Fibroblast of lung (primary cell): Measurements from ENCODE around the gene RNF175. TPM values are rescaled to one million over a fixed set of nuclear protein-coding genes. Genes with fewer than 3 reads are reported as not detected.
A peak's percentile ranks its signal among the peaks of the same experiment; 100 is the strongest.

Source experiments
- DNase-seq, 2 donors: peaks; one replicate each; pipeline versions ENCODE4 v3.0.0 to v3.0.0-alpha.2; 2010; ENCODE audit warnings: low read depth in 2 of 2
- H2AFZ ChIP-seq: 2 replicates; pipeline ENCODE4 v1.5.1; 2012; ENCODE audit warnings: low read length, control low read depth, inconsistent platforms
- H3K27ac ChIP-seq: 2 replicates; pipeline ENCODE4 v1.5.1; 2011; ENCODE audit warnings: low read length, control low read depth; ENCODE audit not compliant: insufficient read depth
- H3K27me3 ChIP-seq: 2 replicates; pipeline ENCODE4 v1.5.1; 2011; ENCODE audit warnings: mild to moderate bottlenecking, low read length; ENCODE audit not compliant: control insufficient read depth, insufficient read depth
- H3K36me3 ChIP-seq: 2 replicates; pipeline ENCODE4 v1.5.1; 2011; ENCODE audit warnings: low read length; ENCODE audit not compliant: control insufficient read depth, insufficient read depth
- H3K4me1 ChIP-seq: 2 replicates; pipeline ENCODE4 v1.5.1; 2011; ENCODE audit warnings: low read length; ENCODE audit not compliant: control insufficient read depth, insufficient read depth; ENCODE audit errors: extremely low read depth
- H3K4me2 ChIP-seq: 2 replicates; pipeline ENCODE4 v1.5.1; 2011; ENCODE audit warnings: low read length, control low read depth; ENCODE audit not compliant: insufficient read depth; ENCODE audit errors: extremely low read depth
- H3K4me3 ChIP-seq, 4 experiments: fragments of 200-600 bp in 1 of 4; sonication (generic) in 1 of 4; replicated peaks in 1 of 4; 2 replicates each; pipeline ENCODE4 v1.5.1; 2011 to 2016; ENCODE audit warnings: low read length in 4 of 4, low read depth in 3 of 4, mild to moderate bottlenecking in 3 of 4, control low read depth in 2 of 4, inconsistent platforms in 1 of 4, mixed read lengths in 1 of 4; ENCODE audit not compliant: insufficient read depth in 1 of 4; ENCODE audit errors: control extremely low read depth in 1 of 4
- H3K79me2 ChIP-seq: 2 replicates; pipeline ENCODE4 v1.5.1; 2012; ENCODE audit warnings: mild to moderate bottlenecking, low read length, inconsistent platforms; ENCODE audit not compliant: control insufficient read depth, insufficient read depth
- H3K9ac ChIP-seq: 2 replicates; pipeline ENCODE4 v1.5.1; 2011; ENCODE audit warnings: mild to moderate bottlenecking, low read length, control low read depth; ENCODE audit not compliant: insufficient read depth
- H3K9me3 ChIP-seq: 2 replicates; pipeline ENCODE4 v1.5.1; 2012; ENCODE audit warnings: low read depth, low read length; ENCODE audit not compliant: control insufficient read depth, insufficient read depth
- H4K20me1 ChIP-seq: 2 replicates; pipeline ENCODE4 v1.5.1; 2011; ENCODE audit warnings: low read length; ENCODE audit not compliant: control insufficient read depth, insufficient read depth; ENCODE audit errors: extremely low read depth
- EZH2 ChIP-seq: IDR thresholded peaks from 2 replicates; pipeline ENCODE4 v1.5.1; 2012; ENCODE audit warnings: low read length, control low read depth, mild to moderate bottlenecking; ENCODE audit errors: missing control alignments
- polyA minus RNA-seq: library from RNA; depleted of rRNA, polyadenylated mRNA; stranded (reverse); fragments of >200 nt; gene quantifications from 2 replicates; pipeline ENCODE4 v1.2.3, GENCODE V29; 2011; ENCODE audit warnings: low replicate concordance
- polyA plus RNA-seq, 2 donors: library from polyadenylated mRNA; depleted of rRNA in 1 of 2; stranded (reverse) in 1 of 2; unstranded in 1 of 2; fragments of >200 nt; gene quantifications; 2 replicates each; pipeline ENCODE4 v1.2.1, GENCODE V29; 2011 to 2012; ENCODE audit warnings: missing spikeins in 1 of 2
- total RNA-seq: library from RNA; depleted of rRNA; stranded (reverse); fragments of >200 nt; gene quantifications from 2 replicates; pipeline ENCODE4 v1.2.1, GENCODE V29; 2014
- TF ChIP-seq, protein P1 (sequence below), 2 donors: IDR thresholded peaks in 1 of 2; conservative IDR thresholded peaks in 1 of 2; 1 replicate in 1 of 2; 2 replicates in 1 of 2; pipeline ENCODE4 v1.5.1; 2011 to 2012; ENCODE audit warnings: low read length in 2 of 2, control low read depth in 1 of 2, inconsistent platforms in 1 of 2, low read depth in 1 of 2, mild to moderate bottlenecking in 1 of 2

RNF175 gene
- total RNA-seq (0.26 TPM in 1 of 2 replicates, not detected in the other), polyA plus RNA-seq (not detected in 2 replicates), polyA minus RNA-seq (not detected in 2 replicates)
- not detected in 2 replicates for polyA plus RNA-seq (2012)

DNA sequence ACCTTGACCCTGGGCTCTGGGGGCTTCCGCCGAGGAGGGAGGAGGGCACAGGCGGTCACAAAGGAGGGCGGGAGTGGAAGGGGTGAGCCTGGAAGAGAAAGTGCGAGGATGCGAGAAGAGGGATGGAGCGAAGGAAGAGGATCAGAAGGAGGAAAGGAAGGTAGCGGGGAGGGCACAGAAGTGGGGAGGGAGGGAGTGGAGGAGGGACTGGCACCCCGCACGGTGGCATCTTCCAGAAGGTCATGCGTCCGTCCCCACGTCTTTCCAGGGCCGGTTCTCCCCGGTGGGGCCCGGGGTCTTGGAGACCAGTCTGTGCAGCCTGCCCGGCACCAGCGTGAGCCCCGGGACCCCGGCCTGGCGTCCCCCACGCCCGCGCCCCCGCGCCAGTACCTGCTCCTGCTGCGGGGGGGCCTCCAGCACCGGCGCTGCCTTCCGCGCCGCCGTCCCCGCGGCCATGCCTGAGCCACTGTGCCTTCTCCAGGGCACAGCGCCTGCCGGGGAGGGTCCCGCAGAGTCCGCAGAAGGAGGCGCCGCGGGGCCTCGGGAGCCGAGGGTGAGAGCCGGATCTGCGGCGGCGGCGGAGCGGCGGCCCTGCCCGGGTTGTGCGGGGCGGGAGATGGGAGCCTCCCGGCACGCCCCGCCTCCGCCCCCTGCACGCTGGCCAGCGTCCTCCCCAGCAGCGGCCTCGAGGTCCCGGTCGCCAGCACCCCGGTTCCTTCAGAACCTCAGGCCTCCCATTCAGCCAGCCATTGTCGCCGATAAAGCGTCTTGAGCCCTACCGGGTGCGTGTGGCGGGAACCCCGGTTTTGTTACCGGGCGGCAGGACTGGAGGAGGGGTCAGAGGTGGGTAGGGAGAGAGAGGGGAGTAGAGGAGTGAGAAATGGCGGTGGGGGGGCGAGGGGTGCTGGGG, at the start of gene RNF175:
RNF175 (minus strand) TSS at position 618 of the 910 bp plus-strand sequence; CDS start at position 456, 162 bp downstream.
- Histone ChIP-seq H3K4me1 (no peaks in the 10 kb centered on the region), H3K36me3 (no peaks in the 10 kb centered on the region), H3K4me2 (peak within 1 kb of the TSS; percentile 68), H2AFZ (no peak within 1 kb of the TSS), H3K9me3 (no peaks in the 10 kb centered on the region), H3K79me2 (no peaks in the 10 kb centered on the region), H3K9ac (no peak within 1 kb of the TSS), H3K27me3 (peaks cover 15% of the 10 kb centered on the region), H3K4me3 (peak within 1 kb of the TSS in 2 of 4 experiments; percentile 44 to 49), H4K20me1 (no peaks in the 10 kb centered on the region), H3K27ac (no peak within 1 kb of the TSS)
- TF ChIP-seq, protein P1, sequence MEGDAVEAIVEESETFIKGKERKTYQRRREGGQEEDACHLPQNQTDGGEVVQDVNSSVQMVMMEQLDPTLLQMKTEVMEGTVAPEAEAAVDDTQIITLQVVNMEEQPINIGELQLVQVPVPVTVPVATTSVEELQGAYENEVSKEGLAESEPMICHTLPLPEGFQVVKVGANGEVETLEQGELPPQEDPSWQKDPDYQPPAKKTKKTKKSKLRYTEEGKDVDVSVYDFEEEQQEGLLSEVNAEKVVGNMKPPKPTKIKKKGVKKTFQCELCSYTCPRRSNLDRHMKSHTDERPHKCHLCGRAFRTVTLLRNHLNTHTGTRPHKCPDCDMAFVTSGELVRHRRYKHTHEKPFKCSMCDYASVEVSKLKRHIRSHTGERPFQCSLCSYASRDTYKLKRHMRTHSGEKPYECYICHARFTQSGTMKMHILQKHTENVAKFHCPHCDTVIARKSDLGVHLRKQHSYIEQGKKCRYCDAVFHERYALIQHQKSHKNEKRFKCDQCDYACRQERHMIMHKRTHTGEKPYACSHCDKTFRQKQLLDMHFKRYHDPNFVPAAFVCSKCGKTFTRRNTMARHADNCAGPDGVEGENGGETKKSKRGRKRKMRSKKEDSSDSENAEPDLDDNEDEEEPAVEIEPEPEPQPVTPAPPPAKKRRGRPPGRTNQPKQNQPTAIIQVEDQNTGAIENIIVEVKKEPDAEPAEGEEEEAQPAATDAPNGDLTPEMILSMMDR (conservative IDR thresholded peaks at IDR 0.05 in 1 of 2, IDR thresholded peaks at IDR 0.05 in 1 of 2; ENCODE audit: low read depth in 1 of 2, low read length in 2 of 2): no peak
- TF ChIP-seq EZH2: peak; percentile 34
- DNase-seq: peak in 1 of 2 donors; percentile 4

DNA sequence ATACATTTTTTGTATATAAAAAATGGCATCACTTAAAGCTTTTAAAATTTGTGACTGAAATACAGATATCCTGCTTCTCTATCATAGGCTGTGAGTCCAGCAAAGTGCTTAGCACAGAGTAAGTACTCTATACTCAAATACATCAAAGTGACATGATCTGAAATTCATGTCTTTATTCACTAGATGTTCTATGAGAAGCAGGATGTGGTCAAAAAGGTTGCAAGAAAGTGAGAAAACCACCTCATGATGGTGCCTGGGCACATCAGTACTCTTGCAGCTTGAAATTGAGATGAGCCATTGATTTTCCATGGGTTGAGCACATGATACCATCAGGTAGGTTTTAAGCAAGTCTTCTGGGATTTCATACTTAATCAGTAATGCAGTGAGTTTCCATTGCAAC, 49.5 kb upstream of the RNF175 start:
- Histone ChIP-seq H3K27me3 (no peaks in the 10 kb centered on the region), H3K9ac (no peak overlapping the region), H3K4me1 (no peaks in the 10 kb centered on the region), H3K36me3 (no peaks in the 10 kb centered on the region), H3K79me2 (no peaks in the 10 kb centered on the region), H3K4me2 (no peak overlapping the region), H3K27ac (no peak overlapping the region), H2AFZ (no peak overlapping the region), H3K9me3 (no peaks in the 10 kb centered on the region), H3K4me3 (no peak overlapping the region), H4K20me1 (no peaks in the 10 kb centered on the region)
- no peak for TF ChIP-seq EZH2
- TF ChIP-seq, protein P1 (conservative IDR thresholded peaks at IDR 0.05 in 1 of 2, IDR thresholded peaks at IDR 0.05 in 1 of 2; ENCODE audit: low read depth in 1 of 2, low read length in 2 of 2): no peak
- no peak for DNase-seq

DNA sequence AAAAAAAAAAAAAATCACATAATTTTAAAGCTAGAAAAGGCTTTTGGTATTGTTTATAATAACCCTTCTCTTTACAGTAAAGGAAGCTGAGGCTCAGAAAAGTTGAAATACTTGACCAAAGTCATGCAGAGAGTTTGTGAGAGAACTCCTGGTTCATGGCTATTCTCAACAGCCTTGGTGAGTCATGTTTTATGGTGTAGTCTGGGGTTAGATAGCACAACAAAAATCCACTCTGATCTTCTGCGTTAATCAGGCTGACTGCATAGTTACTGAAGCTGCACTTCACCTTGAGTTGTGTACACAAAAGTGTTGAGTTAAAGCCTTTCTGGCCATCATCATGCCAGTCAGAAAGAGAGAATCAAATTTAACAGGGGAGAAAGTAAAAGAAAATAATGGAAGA, 48.4 kb upstream of the RNF175 start:
- H3K27ac ChIP-seq: no peak overlapping the region

More for the DNA sequence above, 48.4 kb upstream of the RNF175 start:
- no peak for DNase-seq
- TF ChIP-seq, protein P1 (conservative IDR thresholded peaks at IDR 0.05 in 1 of 2, IDR thresholded peaks at IDR 0.05 in 1 of 2; ENCODE audit: low read depth in 1 of 2, low read length in 2 of 2): no peak
- no peak for TF ChIP-seq EZH2
- Histone ChIP-seq H3K27me3 (no peaks in the 10 kb centered on the region), H3K9ac (no peak overlapping the region), H3K4me3 (no peak overlapping the region), H3K79me2 (no peaks in the 10 kb centered on the region), H3K9me3 (no peaks in the 10 kb centered on the region), H3K36me3 (no peaks in the 10 kb centered on the region), H3K4me1 (no peaks in the 10 kb centered on the region), H4K20me1 (no peaks in the 10 kb centered on the region), H2AFZ (no peak overlapping the region), H3K4me2 (no peak overlapping the region)
